ENCODE measurements around the gene RMND1. TPM values are rescaled to one million over a fixed set of nuclear protein-coding genes. Genes with fewer than 3 reads are reported as not detected.

Gene RMND1
- total RNA-seq, 1 donor from 2014 or later: 44.0 TPM

- no peaks in the 10 kb centered on the region for H3K27me3 ChIP-seq
- Mint-ChIP-seq H3K27ac (peak overlapping the region; percentile 98), H3K27me3 (ENCODE audit: insufficient read depth, low read depth) (peaks cover 8% of the 10 kb centered on the region), H3K4me1 (peaks cover 40% of the 10 kb centered on the region), H3K36me3 (peaks cover 8% of the 10 kb centered on the region), H3K9me3 (no peaks in the 10 kb centered on the region), H3K4me3 (peak overlapping the region; percentile 96)
- H2AFZ ChIP-seq (replicated peaks): peak overlapping the region; percentile 58
- peak overlapping the region; percentile 99 for H3K4me3 ChIP-seq
- H3K4me1 ChIP-seq: peaks cover 24% of the 10 kb centered on the region
- H3K79me2 ChIP-seq (ENCODE audit: low read depth): peaks cover 83% of the 10 kb centered on the region
- peak overlapping the region; percentile 87 for H3K9ac ChIP-seq
- H3K4me2 ChIP-seq: peak overlapping the region; percentile 90
- H4K20me1 ChIP-seq (ENCODE audit: low read depth): peaks cover 31% of the 10 kb centered on the region
- peak; percentile 72 for DNase-seq (ENCODE audit: low spot score)
- no peaks in the 10 kb centered on the region for H3K36me3 ChIP-seq
- peaks cover 51% of the 10 kb centered on the region for H3F3A ChIP-seq (ENCODE audit: low read depth)
- peak overlapping the region; percentile 99 for H3K27ac ChIP-seq
- TF ChIP-seq, protein P1, sequence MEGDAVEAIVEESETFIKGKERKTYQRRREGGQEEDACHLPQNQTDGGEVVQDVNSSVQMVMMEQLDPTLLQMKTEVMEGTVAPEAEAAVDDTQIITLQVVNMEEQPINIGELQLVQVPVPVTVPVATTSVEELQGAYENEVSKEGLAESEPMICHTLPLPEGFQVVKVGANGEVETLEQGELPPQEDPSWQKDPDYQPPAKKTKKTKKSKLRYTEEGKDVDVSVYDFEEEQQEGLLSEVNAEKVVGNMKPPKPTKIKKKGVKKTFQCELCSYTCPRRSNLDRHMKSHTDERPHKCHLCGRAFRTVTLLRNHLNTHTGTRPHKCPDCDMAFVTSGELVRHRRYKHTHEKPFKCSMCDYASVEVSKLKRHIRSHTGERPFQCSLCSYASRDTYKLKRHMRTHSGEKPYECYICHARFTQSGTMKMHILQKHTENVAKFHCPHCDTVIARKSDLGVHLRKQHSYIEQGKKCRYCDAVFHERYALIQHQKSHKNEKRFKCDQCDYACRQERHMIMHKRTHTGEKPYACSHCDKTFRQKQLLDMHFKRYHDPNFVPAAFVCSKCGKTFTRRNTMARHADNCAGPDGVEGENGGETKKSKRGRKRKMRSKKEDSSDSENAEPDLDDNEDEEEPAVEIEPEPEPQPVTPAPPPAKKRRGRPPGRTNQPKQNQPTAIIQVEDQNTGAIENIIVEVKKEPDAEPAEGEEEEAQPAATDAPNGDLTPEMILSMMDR (IDR thresholded peaks at IDR 0.05): no peak
- TF ChIP-seq EZH2phosphoT487 (IDR thresholded peaks at IDR 0.05): no peak
- TF ChIP-seq EZH2 (IDR thresholded peaks at IDR 0.05): no peak
- H3K9me3 ChIP-seq (ENCODE audit: low read depth): no peaks in the 10 kb centered on the region
Observed at GRCh38 chr6:151389618-151390275, 62.2 kb downstream of the RMND1 start.

DNA sequence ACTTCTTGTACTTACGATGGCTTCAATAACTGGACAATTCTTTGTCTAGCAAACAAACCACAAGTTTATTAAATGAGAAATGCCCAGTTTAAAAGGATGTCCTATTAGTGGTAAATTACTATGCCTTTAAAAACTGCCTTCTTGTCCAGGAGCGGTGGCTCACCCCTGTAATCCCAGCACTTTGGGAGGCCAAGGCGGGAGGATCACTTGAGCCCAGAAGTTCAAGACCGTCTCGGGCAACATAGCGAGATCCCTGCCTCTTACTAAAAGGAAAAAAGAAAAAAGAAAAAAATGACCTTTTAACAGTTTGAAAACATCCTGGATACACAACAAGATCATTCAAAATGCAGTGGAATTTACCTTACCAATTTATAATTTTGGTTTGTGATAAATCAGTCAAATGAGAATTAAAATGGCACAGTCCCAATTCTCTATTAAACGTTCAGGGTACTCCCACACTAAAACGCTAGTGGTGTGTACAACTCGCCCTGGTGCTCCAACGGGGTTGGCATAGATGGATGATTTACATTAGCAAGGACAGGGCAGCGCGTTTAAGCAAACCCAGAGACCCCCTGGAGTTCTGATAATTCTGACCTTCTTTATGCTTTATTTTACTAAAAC, 62.8 kb downstream of the RMND1 start:
- DNase-seq (ENCODE audit: low spot score): no peak
- peak overlapping the region; percentile 99 for H3K4me3 ChIP-seq
- H3F3A ChIP-seq (ENCODE audit: low read depth): peaks cover 51% of the 10 kb centered on the region
- peaks cover 24% of the 10 kb centered on the region for H3K4me1 ChIP-seq
- peak overlapping the region; percentile 90 for H3K4me2 ChIP-seq
- peak overlapping the region; percentile 99 for H3K27ac ChIP-seq
- no peaks in the 10 kb centered on the region for H3K36me3 ChIP-seq
- peaks cover 83% of the 10 kb centered on the region for H3K79me2 ChIP-seq (ENCODE audit: low read depth)
- peak overlapping the region; percentile 87 for H3K9ac ChIP-seq
- Mint-ChIP-seq H3K9me3 (no peaks in the 10 kb centered on the region), H3K27me3 (ENCODE audit: insufficient read depth, low read depth) (peaks cover 8% of the 10 kb centered on the region), H3K36me3 (peaks cover 8% of the 10 kb centered on the region), H3K4me3 (peak overlapping the region; percentile 96), H3K4me1 (peaks cover 39% of the 10 kb centered on the region), H3K27ac (peak overlapping the region; percentile 98)
- peak overlapping the region; percentile 58 for H2AFZ ChIP-seq (replicated peaks)
- TF ChIP-seq, protein P1 (IDR thresholded peaks at IDR 0.05): no peak
- TF ChIP-seq EZH2 (IDR thresholded peaks at IDR 0.05) (no peak), EZH2phosphoT487 (IDR thresholded peaks at IDR 0.05) (no peak)
- H4K20me1 ChIP-seq (ENCODE audit: low read depth): peaks cover 25% of the 10 kb centered on the region
- H3K9me3 ChIP-seq (ENCODE audit: low read depth): no peaks in the 10 kb centered on the region
- no peaks in the 10 kb centered on the region for H3K27me3 ChIP-seq

DNA sequence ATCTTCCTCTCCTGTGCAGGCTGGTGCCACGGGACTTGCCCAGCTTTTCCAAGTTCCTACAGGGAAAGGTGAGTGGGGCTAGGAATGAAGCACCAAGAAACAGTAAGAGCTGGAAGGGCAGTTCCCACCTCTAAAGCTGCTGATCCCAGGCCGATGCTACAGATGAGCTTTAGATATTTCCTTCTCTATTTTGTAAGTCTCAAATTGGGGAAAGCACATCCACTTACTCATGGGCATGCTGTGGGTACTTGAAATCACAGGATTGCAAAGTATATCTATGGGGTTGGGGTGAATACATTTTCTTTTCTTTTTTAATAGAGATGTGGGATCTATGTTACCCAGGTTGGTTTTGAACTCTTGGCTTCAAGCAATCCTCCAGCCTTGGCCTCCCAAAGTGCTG, 63.7 kb downstream of the RMND1 start:
- no peak for TF ChIP-seq EZH2 (IDR thresholded peaks at IDR 0.05)
- no peak overlapping the region for H3K4me3 ChIP-seq
- no peaks in the 10 kb centered on the region for H3K9me3 ChIP-seq (ENCODE audit: low read depth)
- H4K20me1 ChIP-seq (ENCODE audit: low read depth): peaks cover 16% of the 10 kb centered on the region
- Mint-ChIP-seq H3K4me3 (peak overlapping the region; percentile 18), H3K27ac (no peak overlapping the region), H3K27me3 (ENCODE audit: insufficient read depth, low read depth) (peaks cover 8% of the 10 kb centered on the region), H3K36me3 (peaks cover 10% of the 10 kb centered on the region), H3K9me3 (no peaks in the 10 kb centered on the region), H3K4me1 (peaks cover 33% of the 10 kb centered on the region)
- H3K9ac ChIP-seq: no peak overlapping the region
- H3K36me3 ChIP-seq: no peaks in the 10 kb centered on the region
- H2AFZ ChIP-seq (replicated peaks): no peak overlapping the region
- H3K79me2 ChIP-seq (ENCODE audit: low read depth): peaks cover 83% of the 10 kb centered on the region
- no peak for DNase-seq (ENCODE audit: low spot score)
- peaks cover 51% of the 10 kb centered on the region for H3F3A ChIP-seq (ENCODE audit: low read depth)
- no peak overlapping the region for H3K4me2 ChIP-seq
- peaks cover 18% of the 10 kb centered on the region for H3K4me1 ChIP-seq
- no peaks in the 10 kb centered on the region for H3K27me3 ChIP-seq
- no peak overlapping the region for H3K27ac ChIP-seq

Measured in neural progenitor cell (in vitro differentiated cells).